ENCODE data around the gene ITPR1.

- TF ChIP-seq EZH2phosphoT487 (IDR thresholded peaks at IDR 0.05; ENCODE audit: insufficient read depth, low read depth): no peak
- no peak for TF ChIP-seq EZH2 (IDR thresholded peaks at IDR 0.05; ENCODE audit: insufficient read depth, poor library complexity, severe bottlenecking)
Measured at GRCh38 chr3:4449043-4449805, 43.9 kb upstream of the ITPR1 start.
